Measurements from ENCODE around the gene FOCAD. TPM values are rescaled to one million over a fixed set of nuclear protein-coding genes. Genes with fewer than 3 reads are reported as not detected.

The FOCAD gene
- total and polyA plus RNA-seq, 2 of the 8 experiments (the other 6 are each of a cell fraction or from before 2014, with no cell fraction given): 22.0 to 38.4 TPM

GRCh38 chr9:20884985-20885593, 201.0 kb downstream of the FOCAD start (continued):
- TF ChIP-seq ATF2 (IDR thresholded peaks at IDR 0.05; ENCODE audit: low read length) (no peak), TBP (IDR thresholded peaks at IDR 0.05; ENCODE audit: low read depth, low read length) (no peak), KDM1A (IDR thresholded peaks at IDR 0.05; ENCODE audit: borderline replicate concordance, low read length) (no peak), TCF12 (IDR thresholded peaks at IDR 0.05; ENCODE audit: low read depth, low read length) (no peak), JUN (IDR thresholded peaks at IDR 0.05; ENCODE audit: low read depth, low read length) (no peak), EGR1 (IDR thresholded peaks at IDR 0.05; ENCODE audit: borderline replicate concordance, low read depth, low read length) (no peak)

All from H1 (cell line).